Right renal pelvis (tissue), 4 donors: ENCODE results near the gene LCMT2. TPM values are rescaled to one million over a fixed set of nuclear protein-coding genes. Genes with fewer than 3 reads are reported as not detected.

Source experiments
- DNase-seq, 4 donors: peaks; one replicate each; pipeline ENCODE4 v3.0.0-alpha.2; 2013; ENCODE audit warnings: low read depth in 4 of 4, low spot score in 3 of 4, missing footprints in 1 of 4
- polyA plus RNA-seq, 4 donors: library from polyadenylated mRNA; unstranded; fragments of 120-200 nt; gene quantifications; one replicate each; pipeline ENCODE4 v1.2.1, GENCODE V29; 2013; ENCODE audit not compliant: insufficient read length in 4 of 4

Gene LCMT2
- 10 to 100 TPM; 12.4 to 14.4 (median 13.4) TPM for polyA plus RNA-seq

- peak; percentile 93 to 96 (median 94) for DNase-seq
Observed at GRCh38 chr15:43329960-43330779, at the start of gene LCMT2. Gene LCMT2 (minus strand): TSS chr15:43330573. CDS start chr15:43330489, 84 bp downstream.

DNA sequence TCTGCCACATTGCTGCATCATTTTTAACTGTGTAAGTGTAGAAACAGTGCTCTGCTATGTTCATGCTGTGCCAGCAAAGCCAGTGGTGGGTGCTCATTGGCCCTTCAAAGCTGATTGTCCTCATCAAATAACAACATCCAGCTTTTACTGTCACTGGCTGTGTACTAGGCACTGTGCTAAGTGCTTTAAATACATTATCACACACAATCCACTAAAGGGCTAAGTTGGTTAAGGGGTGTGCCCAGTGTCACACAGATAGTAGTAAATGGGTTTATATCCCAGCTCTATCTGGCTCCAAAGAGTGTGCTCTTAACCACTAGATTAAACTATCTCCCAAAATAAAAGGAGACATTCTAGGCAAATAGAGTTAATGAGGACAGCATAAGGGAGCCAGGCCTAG lies 48.2 kb upstream of the LCMT2 start:
- DNase-seq: no peak

DNA sequence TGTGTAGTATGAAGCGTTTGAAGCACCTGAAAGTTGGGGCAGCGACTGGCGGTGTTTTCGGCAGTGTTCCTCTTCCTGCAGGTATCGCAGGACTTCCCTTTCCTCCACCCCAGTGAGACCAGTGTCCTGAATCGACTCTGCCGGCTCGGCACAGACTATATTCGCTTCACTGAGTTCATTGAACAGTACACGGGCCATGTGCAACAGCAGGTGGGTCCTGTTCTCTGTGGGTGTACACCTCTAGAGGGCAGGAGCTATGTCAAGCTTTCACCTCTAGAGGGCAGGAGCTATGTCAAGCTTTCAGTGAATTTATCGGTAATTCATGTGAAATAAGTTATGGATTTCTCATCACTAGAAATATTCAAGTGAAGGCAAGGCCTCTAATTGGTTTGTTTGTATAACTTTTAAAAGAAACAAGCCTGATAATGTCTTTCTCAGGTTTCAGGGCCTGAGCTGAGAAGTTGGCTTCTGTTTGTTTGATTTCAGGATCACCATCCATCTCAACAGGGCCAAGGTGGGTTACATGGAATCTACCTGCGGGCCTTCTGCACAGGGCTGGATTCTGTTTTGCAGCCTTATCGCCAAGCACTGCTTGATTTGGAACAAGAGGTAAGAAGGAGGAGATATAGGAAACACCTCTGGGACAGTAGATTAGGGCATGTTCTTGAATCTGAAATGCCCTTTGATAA lies 45.8 kb upstream of the LCMT2 start:
- no peak for DNase-seq

GRCh38 chr15:43370975-43371974 lies 40.9 kb upstream of the LCMT2 start, which contains the start of the genes TUBGCP4 and ZSCAN29:
Gene TUBGCP4 (plus strand): TSS chr15:43371101. CDS start chr15:43371355, 254 bp downstream.
Gene ZSCAN29 (minus strand): TSS chr15:43371043. CDS start chr15:43369913, 1,130 bp downstream.
- peak; percentile 60 to 72 (median 70) for DNase-seq

DNA sequence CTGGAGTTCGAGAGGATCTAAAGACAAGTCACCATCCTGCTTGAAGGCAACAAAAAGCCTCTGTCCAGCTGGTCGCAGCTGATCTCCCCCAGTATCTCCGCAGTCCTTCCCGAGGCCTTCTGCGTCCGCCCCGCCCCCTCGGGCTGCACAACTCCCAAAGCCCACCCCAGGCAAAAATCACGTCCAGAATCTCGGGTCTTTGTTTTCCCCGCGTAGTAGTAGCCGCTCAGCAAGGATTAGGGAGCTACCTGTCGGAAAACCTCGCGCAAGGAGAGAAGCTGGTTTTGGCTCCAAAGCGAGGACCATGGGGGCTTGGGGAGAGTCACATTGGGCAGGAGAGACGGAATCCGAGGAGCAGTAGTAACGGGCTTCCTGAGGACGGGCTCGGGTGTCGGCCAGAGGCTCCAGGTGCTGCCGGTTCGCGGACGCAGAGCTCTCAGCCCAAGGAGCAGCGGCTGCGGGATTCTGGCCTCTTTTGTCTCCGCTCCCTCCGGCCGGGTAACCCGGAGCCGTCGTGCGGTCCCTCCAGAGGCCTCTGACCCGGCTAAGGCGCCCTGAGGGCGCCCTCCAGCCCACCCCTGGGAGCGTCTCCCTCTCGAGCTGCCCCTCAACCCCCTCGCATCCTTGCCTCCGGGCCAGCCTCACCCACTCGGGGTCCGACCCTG lies 40.1 kb upstream of the LCMT2 start:
- DNase-seq: peak in 3 of 4 donors; percentile 28 to 44 (median 31)

DNA sequence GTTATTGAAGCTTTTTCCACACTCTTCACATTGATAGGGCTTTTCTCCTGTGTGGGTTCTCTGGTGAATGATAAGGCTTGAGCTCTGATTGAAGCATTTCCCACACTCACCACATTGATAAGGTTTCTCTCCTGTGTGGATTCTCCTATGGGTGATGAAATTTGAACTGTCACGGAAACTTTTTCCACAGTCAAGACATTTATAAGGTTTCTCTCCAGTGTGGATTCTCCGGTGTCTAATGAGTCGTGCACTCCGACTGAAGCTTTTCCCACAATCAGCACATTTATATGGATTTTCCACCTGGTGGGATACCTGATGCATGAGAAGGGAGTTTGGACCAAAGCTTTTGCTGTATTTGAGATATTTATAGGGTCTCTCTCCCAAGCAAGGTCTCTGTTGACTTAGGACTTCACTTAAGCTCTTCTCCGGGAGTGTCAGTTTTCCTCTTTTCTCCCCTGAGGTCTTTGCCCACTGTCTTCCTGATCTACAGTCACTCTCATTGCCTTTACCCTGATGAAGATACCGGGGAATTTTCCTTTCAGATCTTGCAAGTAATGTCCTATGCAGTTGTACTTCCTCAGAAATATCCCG lies 31.0 kb upstream of the LCMT2 start:
- no peak for DNase-seq

GRCh38 chr15:43360821-43361220 lies 30.4 kb upstream of the LCMT2 start:
- DNase-seq: no peak

- no peak for DNase-seq
Observed at GRCh38 chr15:43352693-43353382, 22.5 kb upstream of the LCMT2 start.

- DNase-seq: no peak
Observed at GRCh38 chr15:43347114-43347513, 16.7 kb upstream of the LCMT2 start.

DNA sequence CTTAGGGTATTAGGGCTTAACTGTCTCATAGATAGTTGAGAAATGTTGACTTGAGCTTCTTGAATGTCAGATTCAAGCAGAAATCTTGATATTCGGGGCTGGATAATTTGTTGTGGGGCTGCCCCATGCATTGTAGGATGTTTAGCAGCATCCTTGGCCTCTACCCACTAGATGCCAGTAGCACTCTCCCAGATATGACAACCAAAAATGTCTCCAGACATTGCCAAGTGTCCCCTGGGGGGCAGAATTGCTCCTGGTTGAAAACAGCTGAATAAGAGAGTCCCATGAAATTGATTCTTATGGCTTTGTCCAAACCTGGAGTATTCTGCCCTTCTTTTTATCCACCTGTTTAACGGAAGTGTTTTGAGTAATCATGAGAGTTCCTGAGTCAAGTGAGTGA lies 15.9 kb upstream of the LCMT2 start:
- DNase-seq: no peak

GRCh38 chr15:43330780-43331087 lies 361 bp upstream of the LCMT2 start:
- DNase-seq: no peak

DNA sequence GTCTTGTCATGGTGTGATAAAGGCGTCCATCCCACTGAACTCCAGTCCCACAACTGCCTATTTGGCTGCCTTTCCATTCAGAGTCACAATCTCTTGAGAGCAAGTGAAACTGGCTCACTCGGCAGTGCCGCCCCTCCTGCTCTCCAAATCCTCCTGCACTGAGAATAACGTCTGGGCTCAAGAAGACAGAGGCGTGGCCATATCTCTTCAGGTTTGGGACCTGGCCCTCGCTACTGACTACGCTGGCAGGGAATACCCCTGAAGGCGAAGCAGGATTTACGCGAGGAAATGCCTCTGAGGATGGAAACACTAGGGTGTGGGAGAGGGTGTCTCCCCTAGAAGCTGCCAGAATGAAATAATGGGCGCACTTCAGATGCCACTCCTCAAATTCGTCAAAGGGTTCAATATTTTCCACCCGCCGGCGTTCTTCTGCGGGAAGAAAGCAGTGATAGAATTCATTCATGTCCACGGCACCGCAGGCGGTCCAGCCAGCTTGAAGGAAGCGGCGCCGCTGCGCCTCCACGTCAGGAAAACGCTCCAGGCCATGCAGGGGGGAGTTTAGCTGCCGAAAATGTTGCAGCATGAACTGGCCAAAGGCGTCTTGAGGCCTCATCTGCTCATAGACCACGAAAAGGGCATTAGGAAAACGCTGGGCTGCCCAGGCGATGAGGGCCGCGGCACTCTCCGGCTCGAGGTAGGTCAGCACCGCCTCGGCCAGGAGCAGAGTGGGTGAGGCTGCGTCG lies 985 bp downstream of the LCMT2 start:
- no peak for DNase-seq

GRCh38 chr15:43325039-43325684 lies 5.2 kb downstream of the LCMT2 start:
- DNase-seq: no peak

GRCh38 chr15:43318990-43319771 lies 11.2 kb downstream of the LCMT2 start:
- DNase-seq: no peak

- DNase-seq: no peak
Observed at GRCh38 chr15:43317566-43318184, 12.7 kb downstream of the LCMT2 start.

DNA sequence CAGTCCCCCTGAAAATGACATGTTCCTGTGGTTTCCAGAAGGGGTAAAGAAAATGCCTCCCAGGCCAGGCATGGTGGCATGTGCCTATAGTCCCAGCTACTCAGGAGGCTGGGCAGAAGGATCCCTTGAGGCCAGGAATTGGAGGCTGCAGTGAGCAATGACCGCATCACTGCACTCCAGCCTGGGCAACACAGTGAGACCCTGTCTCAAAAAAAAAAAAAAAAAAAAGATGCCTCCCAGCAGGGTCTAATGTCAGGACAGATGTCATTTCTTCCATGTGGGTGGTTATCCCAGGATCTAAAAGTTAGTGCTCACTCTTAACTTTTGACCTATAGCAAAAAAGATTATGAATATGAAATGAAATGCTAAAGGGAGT lies 13.4 kb downstream of the LCMT2 start:
- no peak for DNase-seq
